H1 (cell line): ENCODE results near the gene CARD18. TPM values are rescaled to one million over a fixed set of nuclear protein-coding genes. Genes with fewer than 3 reads are reported as not detected.

Source experiments
- CTCF ChIA-PET: fragments of 300-600 bp; sonication (Branson Sonifier 250); formaldehyde crosslinking; loops from one replicate; lab custom pipeline; 2021; ENCODE audit not compliant: partially characterized antibody; lab: Charles Lee
- POLR2A ChIA-PET: fragments of 300-600 bp; sonication (Branson Sonifier 250); formaldehyde crosslinking; loops from one replicate; lab custom pipeline; 2021; ENCODE audit warnings: inconsistent platforms; ENCODE audit not compliant: partially characterized antibody; lab: Charles Lee
- DNase-seq, 2 experiments: peaks; one replicate each; pipeline versions ENCODE4 v3.0.0 to v3.0.0-alpha.2; 2010 to 2022; ENCODE audit warnings: low spot score in 2 of 2, low read depth in 1 of 2, mixed read lengths in 1 of 2
- FAIRE-seq: peaks from 2 replicates; lab custom pipeline; 2011; peaks lifted over from hg19 to GRCh38; lab: Jason Lieb, UNC
- H2AFZ ChIP-seq: 2 replicates; pipeline ENCODE4 v1.8.1; 2012; ENCODE audit warnings: low read length, inconsistent platforms
- H2AK5ac ChIP-seq: 2 replicates; pipeline ENCODE4 v1.6.1; 2013; ENCODE audit warnings: low read depth, low read length
- H2BK120ac ChIP-seq: replicated peaks from 2 replicates; pipeline ENCODE3; 2013; ENCODE audit warnings: low read depth, low read length, inconsistent platforms
- H2BK12ac ChIP-seq: 2 replicates; pipeline ENCODE4 v1.6.1; 2013; ENCODE audit warnings: low read depth, low read length
- H2BK15ac ChIP-seq: 2 replicates; pipeline ENCODE4 v1.6.1; 2013; ENCODE audit warnings: low read length
- H2BK20ac ChIP-seq: 2 replicates; pipeline ENCODE4 v1.6.1; 2013; ENCODE audit warnings: low read length
- H2BK5ac ChIP-seq: 2 replicates; pipeline ENCODE4 v1.6.1; 2013; ENCODE audit warnings: low read depth, low read length
- H3K14ac ChIP-seq: 2 replicates; pipeline ENCODE4 v1.6.1; 2013; ENCODE audit warnings: inconsistent platforms; ENCODE audit not compliant: insufficient read length
- H3K18ac ChIP-seq: 2 replicates; pipeline ENCODE4 v1.6.1; 2013; ENCODE audit warnings: low read length; ENCODE audit errors: extremely low read depth
- H3K23ac ChIP-seq: 2 replicates; pipeline ENCODE4 v1.6.1; 2013; ENCODE audit warnings: inconsistent platforms; ENCODE audit not compliant: insufficient read length
- H3K23me2 ChIP-seq: 2 replicates; pipeline ENCODE4 v1.6.1; 2013; ENCODE audit warnings: low read depth, low read length
- H3K27ac ChIP-seq: 2 replicates; pipeline ENCODE4 v1.6.1; 2011; ENCODE audit warnings: low read depth, low read length, inconsistent platforms
- H3K27me3 ChIP-seq, 4 experiments: replicated peaks in 1 of 4; 1 replicate in 1 of 4; 2 replicates in 3 of 4; pipeline versions ENCODE4 v1.6.1 to v1.8.1; 2011 to 2013; ENCODE audit warnings: low read length in 3 of 4, mild to moderate bottlenecking in 3 of 4, inconsistent platforms in 2 of 4, mixed read lengths in 2 of 4, moderate library complexity in 1 of 4; ENCODE audit not compliant: control insufficient read depth in 3 of 4, insufficient read depth in 3 of 4; ENCODE audit errors: extremely low read depth in 1 of 4
- H3K36me3 ChIP-seq, 4 experiments: 2 replicates each; pipeline versions ENCODE4 v1.6.1 to v1.8.1; 2011 to 2013; ENCODE audit warnings: mild to moderate bottlenecking in 4 of 4, low read length in 3 of 4, moderate library complexity in 2 of 4, control low read depth in 1 of 4, inconsistent platforms in 1 of 4; ENCODE audit not compliant: insufficient read depth in 4 of 4, control insufficient read depth in 2 of 4
- H3K4ac ChIP-seq: replicated peaks from 2 replicates; pipeline ENCODE3; 2013; ENCODE audit warnings: low read length, low read depth, mixed read lengths, inconsistent platforms; ENCODE audit not compliant: insufficient read length
- H3K4me1 ChIP-seq, 4 experiments: replicated peaks in 1 of 4; 1 replicate in 1 of 4; 2 replicates in 3 of 4; pipeline versions ENCODE4 v1.6.1 to v1.8.1; 2011 to 2013; ENCODE audit warnings: low read length in 3 of 4, inconsistent platforms in 2 of 4, mixed read lengths in 1 of 4; ENCODE audit not compliant: insufficient read depth in 4 of 4, control insufficient read depth in 3 of 4
- H3K4me2 ChIP-seq, 2 experiments: 2 replicates each; pipeline versions ENCODE4 v1.6.1 to v1.8.1; 2011 to 2013; ENCODE audit warnings: low read depth in 2 of 2, low read length in 2 of 2, control low read depth in 1 of 2, inconsistent platforms in 1 of 2, mild to moderate bottlenecking in 1 of 2; ENCODE audit not compliant: insufficient read depth in 1 of 2
- H3K4me3 ChIP-seq, 4 experiments: fragments of 200-600, 300-600 bp in 1 of 4; sonication (generic), shearing (Covaris generic), sonication (Bioruptor Twin) in 1 of 4; 2 replicates each; pipeline versions ENCODE4 v1.5.1 to v1.8.1; 2011 to 2016; ENCODE audit warnings: low read length in 4 of 4, low read depth in 3 of 4, control low read depth in 2 of 4, inconsistent platforms in 2 of 4, mild to moderate bottlenecking in 2 of 4, mixed read lengths in 1 of 4, moderate library complexity in 1 of 4; ENCODE audit not compliant: insufficient read depth in 2 of 4; ENCODE audit errors: extremely low read depth in 1 of 4
- H3K56ac ChIP-seq: replicated peaks from 2 replicates; pipeline ENCODE3; 2013; ENCODE audit warnings: low read depth, mild to moderate bottlenecking, mixed read lengths, low read length, inconsistent platforms; ENCODE audit not compliant: insufficient read length
- H3K79me1 ChIP-seq: 2 replicates; pipeline ENCODE4 v1.6.1; 2013; ENCODE audit warnings: low read depth, low read length, control low read depth
- H3K79me2 ChIP-seq, 2 experiments: 2 replicates each; pipeline versions ENCODE4 v1.6.1 to v1.8.1; 2012 to 2013; ENCODE audit warnings: low read length in 2 of 2, mild to moderate bottlenecking in 2 of 2, inconsistent platforms in 1 of 2; ENCODE audit not compliant: insufficient read depth in 2 of 2, control insufficient read depth in 1 of 2
- H3K9ac ChIP-seq, 4 experiments: replicated peaks in 1 of 4; 1 replicate in 1 of 4; 2 replicates in 3 of 4; pipeline versions ENCODE4 v1.6.1 to v1.8.1; 2011 to 2013; ENCODE audit warnings: low read depth in 3 of 4, low read length in 3 of 4, control low read depth in 2 of 4, mild to moderate bottlenecking in 2 of 4, moderate library complexity in 2 of 4, inconsistent platforms in 1 of 4; ENCODE audit errors: extremely low read depth in 1 of 4
- H3K9me3 ChIP-seq, 2 experiments: 2 replicates each; pipeline versions ENCODE4 v1.6.1 to v1.8.1; 2012 to 2013; ENCODE audit warnings: mild to moderate bottlenecking in 2 of 2, moderate library complexity in 2 of 2, control low read depth in 1 of 2, inconsistent platforms in 1 of 2, low read depth in 1 of 2, low read length in 1 of 2, mixed read lengths in 1 of 2; ENCODE audit not compliant: insufficient read depth in 2 of 2
- H4K20me1 ChIP-seq, 2 experiments: replicated peaks in 1 of 2; 2 replicates each; pipeline versions ENCODE3 to v1.8.1; 2011 to 2013; ENCODE audit warnings: inconsistent platforms in 2 of 2, low read length in 2 of 2, mild to moderate bottlenecking in 1 of 2; ENCODE audit not compliant: insufficient read depth in 2 of 2, control insufficient read depth in 1 of 2
- H4K5ac ChIP-seq: 2 replicates; pipeline ENCODE4 v1.6.1; 2013; ENCODE audit warnings: low read length, low read depth, mixed read lengths, inconsistent platforms; ENCODE audit not compliant: insufficient read length
- H4K8ac ChIP-seq: 2 replicates; pipeline ENCODE4 v1.8.0; 2013; ENCODE audit warnings: mild to moderate bottlenecking, moderate library complexity, low read length, inconsistent platforms; ENCODE audit not compliant: insufficient read depth; ENCODE audit errors: extremely low read depth
- H4K91ac ChIP-seq: replicated peaks from 2 replicates; pipeline ENCODE3; 2013; ENCODE audit warnings: low read length, mixed read lengths, inconsistent platforms; ENCODE audit not compliant: insufficient read length
- BCL11A ChIP-seq, 2 experiments: IDR thresholded peaks; one replicate each; pipeline ENCODE4 v1.6.1; 2011; ENCODE audit warnings: low read depth in 2 of 2, low read length in 2 of 2, mild to moderate bottlenecking in 2 of 2
- CBX5 ChIP-seq: fragments of 300-800, 300-1000 bp; sonication (generic); IDR thresholded peaks from 2 replicates; pipeline ENCODE4 v1.7.1; 2016; ENCODE audit warnings: antibody characterized with exemption, low read length, low read depth
- CHD2 ChIP-seq: IDR thresholded peaks from 2 replicates; pipeline ENCODE4 v1.6.1; 2012; ENCODE audit warnings: low read length, improper control_type of control experiment
- CREB1 ChIP-seq: IDR thresholded peaks from 2 replicates; pipeline ENCODE4 v1.6.1; 2012; ENCODE audit warnings: inconsistent platforms
- JUND ChIP-seq: IDR thresholded peaks from 2 replicates; pipeline ENCODE4 v1.6.1; 2011; ENCODE audit warnings: mild to moderate bottlenecking, improper control_type of control experiment, low read length
- POU5F1 ChIP-seq: IDR thresholded peaks from 2 replicates; pipeline ENCODE4 v1.6.1; 2011; ENCODE audit warnings: low read depth, mild to moderate bottlenecking, low read length, moderate library complexity
- RAD21 ChIP-seq, 2 experiments: IDR thresholded peaks in 1 of 2; conservative IDR thresholded peaks in 1 of 2; 2 replicates each; pipeline ENCODE4 v1.6.1; 2011; ENCODE audit warnings: low read depth in 2 of 2, low read length in 2 of 2, improper control_type of control experiment in 1 of 2, inconsistent platforms in 1 of 2, mild to moderate bottlenecking in 1 of 2, moderate library complexity in 1 of 2
- RBBP5 ChIP-seq: IDR thresholded peaks from 2 replicates; pipeline ENCODE4 v1.7.1; 2012; ENCODE audit warnings: low read depth, mild to moderate bottlenecking, inconsistent platforms, low read length, moderate library complexity, borderline replicate concordance
- SRF ChIP-seq: IDR thresholded peaks from 2 replicates; pipeline ENCODE4 v1.6.1; 2011; ENCODE audit warnings: mild to moderate bottlenecking, low read depth, low read length, moderate library complexity
- TAF1 ChIP-seq: IDR thresholded peaks from 2 replicates; pipeline ENCODE4 v1.6.1; 2011; ENCODE audit warnings: mild to moderate bottlenecking, low read depth, low read length
- TBP ChIP-seq: IDR thresholded peaks from 2 replicates; pipeline ENCODE4 v1.6.1; 2011; ENCODE audit warnings: low read depth, low read length, improper control_type of control experiment
- WGBS, 2 experiments: shearing (Covaris generic) in 1 of 2; methylation state at CpG; one replicate each; pipeline versions ENCODE4 v1.1.6 to v1.1.7; 2013 to 2015; ENCODE audit warnings: low lambda C conversion rate in 2 of 2, mixed read lengths in 2 of 2, inconsistent platforms in 1 of 2, low coverage in 1 of 2, missing lambda C conversion rate in 1 of 2; ENCODE audit not compliant: insufficient replicate concordance in 2 of 2, insufficient coverage in 1 of 2, insufficient read length in 1 of 2; ENCODE audit errors: extremely low coverage in 1 of 2, missing lambda C conversion rate in 1 of 2; 5-methylcytosine and 5-hydroxymethylcytosine counted together
- polyA plus RNA-seq, 7 experiments: library from polyadenylated mRNA; depleted of rRNA in 3 of 7; stranded (reverse) in 5 of 7; unstranded in 2 of 7; fragments of >200 nt in 5 of 7; fragments of 200-250 nt in 2 of 7; gene quantifications; 1 replicate in 5 of 7; 2 replicates in 1 of 7; 4 replicates in 1 of 7; pipeline versions ENCODE4 v1.2.1 to v1.2.3, GENCODE V29; 2011 to 2013; ENCODE audit warnings: missing spikeins in 2 of 7, mixed read lengths in 2 of 7
- total RNA-seq: library from RNA; stranded (reverse); fragmentation: NEBNext Ultra II Directional; extraction: Animal tissue kit (Norgen Biotek cat#: 25700); gene quantifications from 2 replicates; pipeline ENCODE4 v1.2.1, GENCODE V29; 2021

Gene CARD18
- total and polyA plus RNA-seq, 2 of the 8 experiments (the other 6 are each of a cell fraction or from before 2014, with no cell fraction given), result not detected

DNA sequence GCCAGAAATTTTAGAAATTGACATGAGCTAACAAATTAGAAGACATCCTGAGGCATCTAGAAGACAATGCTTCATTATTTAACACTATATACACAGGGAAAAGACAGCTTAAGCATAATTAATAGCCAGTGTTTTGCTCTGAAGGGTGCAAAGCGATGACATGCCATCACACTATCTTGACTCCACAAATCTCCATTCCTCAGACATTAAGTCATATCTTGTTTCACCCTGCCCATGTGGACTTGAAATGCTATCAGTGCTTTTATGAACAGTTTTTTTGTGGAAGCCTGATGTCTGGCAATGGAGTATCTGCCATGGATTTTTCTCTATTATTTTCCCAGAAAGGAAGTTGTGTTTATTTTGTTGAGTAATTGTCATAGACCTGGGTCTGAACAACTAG lies 2.3 kb downstream of the CARD18 start:
- 100% methylated on average over 1 of the region's 1 CpG; no CpG with 5 or more reads in 1 of the 2 experiments for WGBS, 2 experiments
- H3K4me2 ChIP-seq, result no peak overlapping the region

More for the DNA sequence above, 2.3 kb downstream of the CARD18 start:
- no peaks in the 10 kb centered on the region for H3K4me1 ChIP-seq
- H3K18ac ChIP-seq, result no peak overlapping the region
- ChIA-PET POLR2A (no interaction called here), CTCF (interaction anchor here (0.6 to 1.7 kb wide), 2 partner anchors 140 to 257 kb away, joined by 3 read pairs; no protein-coding TSS in a partner anchor)
- H2AK5ac ChIP-seq, result no peak overlapping the region
- H3K14ac ChIP-seq, result no peak overlapping the region
- FAIRE-seq (no peak), DNase-seq (no peak)
- H3K79me2 ChIP-seq, result no peaks in the 10 kb centered on the region
- no peak overlapping the region for H3K56ac ChIP-seq
- H4K8ac ChIP-seq, result no peak overlapping the region
- H4K5ac ChIP-seq, result no peak overlapping the region
- H3K36me3 ChIP-seq, result no peaks in the 10 kb centered on the region
- no peak overlapping the region for H2BK20ac ChIP-seq
- no peak overlapping the region for H3K9ac ChIP-seq
- no peak overlapping the region for H3K27ac ChIP-seq
- no peaks in the 10 kb centered on the region for H3K79me1 ChIP-seq
- no peak overlapping the region for H4K91ac ChIP-seq
- no peak overlapping the region for H2BK15ac ChIP-seq
- H2BK120ac ChIP-seq, result no peak overlapping the region
- no peak overlapping the region for H3K4me3 ChIP-seq
- no peak overlapping the region for H3K23ac ChIP-seq
- H3K4ac ChIP-seq, result no peak overlapping the region
- no peak for TF ChIP-seq CHD2
- no peak for TF ChIP-seq TAF1
- no peak for TF ChIP-seq BCL11A (IDR thresholded peaks at IDR 0.05; ENCODE audit: low read depth in 2 of 2, low read length in 2 of 2)
- no peak for TF ChIP-seq POU5F1
- TF ChIP-seq RAD21 (IDR thresholded peaks at IDR 0.05 in 1 of 2, conservative IDR thresholded peaks at IDR 0.05 in 1 of 2; ENCODE audit: low read depth in 2 of 2, low read length in 2 of 2), result no peak
- TF ChIP-seq CREB1, result no peak
- TF ChIP-seq TBP, result no peak
- TF ChIP-seq JUND, result no peak
- TF ChIP-seq SRF, result no peak
- no peak for TF ChIP-seq CBX5
- TF ChIP-seq RBBP5, result no peak
- no peak overlapping the region for H2BK5ac ChIP-seq
- H2AFZ ChIP-seq, result no peak overlapping the region
- no peak overlapping the region for H2BK12ac ChIP-seq
- H3K9me3 ChIP-seq, result 0 out of 4 replicates have a peak, but pooled peaks cover 0 to 3% of the 10 kb centered on the region in 2 experiments
- H3K27me3 ChIP-seq, result no peaks in the 10 kb centered on the region
- H3K23me2 ChIP-seq, result no peaks in the 10 kb centered on the region
- H4K20me1 ChIP-seq, result no peaks in the 10 kb centered on the region
